ENCODE results near the gene ENOSF1.

DNA sequence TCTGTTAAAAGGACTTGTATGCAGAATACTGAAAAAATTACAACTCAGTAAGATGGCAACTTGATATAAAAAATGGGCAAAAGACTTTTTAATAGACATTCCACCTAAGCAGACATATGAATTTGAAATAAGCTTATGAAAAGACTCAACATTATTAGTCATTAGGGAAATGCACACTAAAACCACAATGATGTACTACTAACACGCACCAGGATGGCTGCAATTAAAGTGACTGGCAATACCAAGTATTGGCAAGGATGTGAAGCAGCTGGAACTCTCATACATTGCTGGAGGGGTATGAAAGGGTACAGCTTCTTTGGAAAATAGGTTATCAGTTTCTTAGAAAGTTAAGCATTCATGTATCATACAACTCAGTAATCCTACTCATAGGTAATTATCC is 3.2 kb upstream of the ENOSF1 start:
- TF ChIP-seq, protein P1, sequence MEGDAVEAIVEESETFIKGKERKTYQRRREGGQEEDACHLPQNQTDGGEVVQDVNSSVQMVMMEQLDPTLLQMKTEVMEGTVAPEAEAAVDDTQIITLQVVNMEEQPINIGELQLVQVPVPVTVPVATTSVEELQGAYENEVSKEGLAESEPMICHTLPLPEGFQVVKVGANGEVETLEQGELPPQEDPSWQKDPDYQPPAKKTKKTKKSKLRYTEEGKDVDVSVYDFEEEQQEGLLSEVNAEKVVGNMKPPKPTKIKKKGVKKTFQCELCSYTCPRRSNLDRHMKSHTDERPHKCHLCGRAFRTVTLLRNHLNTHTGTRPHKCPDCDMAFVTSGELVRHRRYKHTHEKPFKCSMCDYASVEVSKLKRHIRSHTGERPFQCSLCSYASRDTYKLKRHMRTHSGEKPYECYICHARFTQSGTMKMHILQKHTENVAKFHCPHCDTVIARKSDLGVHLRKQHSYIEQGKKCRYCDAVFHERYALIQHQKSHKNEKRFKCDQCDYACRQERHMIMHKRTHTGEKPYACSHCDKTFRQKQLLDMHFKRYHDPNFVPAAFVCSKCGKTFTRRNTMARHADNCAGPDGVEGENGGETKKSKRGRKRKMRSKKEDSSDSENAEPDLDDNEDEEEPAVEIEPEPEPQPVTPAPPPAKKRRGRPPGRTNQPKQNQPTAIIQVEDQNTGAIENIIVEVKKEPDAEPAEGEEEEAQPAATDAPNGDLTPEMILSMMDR (conservative IDR thresholded peaks at IDR 0.05 in 1 of 2, IDR thresholded peaks at IDR 0.05 in 1 of 2; ENCODE audit: low read depth in 1 of 2, low read length in 2 of 2) = no peak
- TF ChIP-seq EZH2 (IDR thresholded peaks at IDR 0.05; ENCODE audit: low read length, missing control alignments) = no peak
